ENCODE results near the gene ERGIC1. TPM values are rescaled to one million over a fixed set of nuclear protein-coding genes. Genes with fewer than 3 reads are reported as not detected.
A peak's percentile ranks its signal among the peaks of the same experiment; 100 is the strongest.

The ERGIC1 gene
- total and polyA plus RNA-seq, 2 experiments from 2014 or later, result 25.2 to 92.2 TPM

DNA sequence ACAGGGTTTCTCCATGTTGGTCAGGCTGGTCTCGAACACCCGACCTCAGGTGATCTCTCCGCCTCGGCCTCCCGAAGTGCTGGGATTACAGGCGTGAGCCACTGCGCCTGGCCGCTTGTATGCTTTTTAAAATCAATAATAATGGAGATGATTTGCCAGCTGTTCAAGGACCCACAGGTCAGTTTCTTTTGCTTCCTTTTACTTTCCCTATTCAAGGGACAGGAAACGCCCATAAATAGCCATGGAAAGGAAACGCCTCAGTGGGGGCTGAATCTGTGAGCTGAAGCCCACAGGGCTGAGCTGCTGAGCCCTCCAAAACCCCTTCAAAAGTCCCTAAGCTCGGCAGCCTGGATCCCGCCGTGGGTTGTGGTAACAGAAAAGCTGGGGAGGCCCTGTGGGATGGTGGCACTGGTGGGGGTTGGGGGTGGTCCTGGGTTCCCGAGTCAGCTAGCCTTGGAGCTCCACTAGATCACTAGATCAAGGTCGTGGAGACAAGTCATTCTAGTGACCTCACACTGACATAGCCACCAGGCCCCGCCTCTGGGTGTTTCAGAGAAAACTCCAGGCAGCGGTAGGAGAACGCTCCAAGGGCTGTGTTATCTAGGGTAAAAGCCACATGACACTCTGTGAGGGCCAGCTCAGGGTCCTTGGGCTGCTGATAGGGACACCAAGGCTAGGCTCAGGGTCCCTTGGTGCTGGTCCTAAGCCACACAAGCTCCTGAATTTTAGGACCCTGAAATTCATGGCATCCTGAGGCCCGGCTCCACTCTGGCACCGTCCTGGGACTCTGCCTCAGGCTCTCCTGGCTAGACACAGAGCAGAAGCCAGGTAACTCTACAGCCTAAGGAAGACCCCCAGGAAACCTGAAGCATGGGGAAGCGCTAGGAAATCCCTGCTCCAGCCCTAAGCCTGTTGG lies 45.0 kb upstream of the ERGIC1 start:
- H3K9me2 ChIP-seq (ENCODE audit: insufficient read depth), result no peaks in the 10 kb centered on the region
- H3K4me2 ChIP-seq, result no peak overlapping the region
- peaks cover 6% of the 10 kb centered on the region; the same call in 1 of the 2 replicates for H3K4me1 ChIP-seq (ENCODE audit: insufficient read depth)
- DNase-seq (ENCODE audit: low spot score), result no peak
- H3K4me3 ChIP-seq, result no peak overlapping the region
- Mint-ChIP-seq H3K4me3 (no peak overlapping the region), H3K9me3 (no peaks in the 10 kb centered on the region), H3K36me3 (ENCODE audit: low read depth) (no peaks in the 10 kb centered on the region), H3K27me3 (ENCODE audit: insufficient read depth, low read depth, poor library complexity) (peaks cover 9% of the 10 kb centered on the region), H3K4me1 (peaks cover 8% of the 10 kb centered on the region; the same call in 2 of the 3 replicates), H3K27ac (no peak overlapping the region)
- H3F3A ChIP-seq (replicated peaks; ENCODE audit: low read depth), result no peaks in the 10 kb centered on the region
- peak; percentile 68 for ATAC-seq
- H2AFZ ChIP-seq, result peak overlapping the region; percentile 87
- TF ChIP-seq, protein P1, sequence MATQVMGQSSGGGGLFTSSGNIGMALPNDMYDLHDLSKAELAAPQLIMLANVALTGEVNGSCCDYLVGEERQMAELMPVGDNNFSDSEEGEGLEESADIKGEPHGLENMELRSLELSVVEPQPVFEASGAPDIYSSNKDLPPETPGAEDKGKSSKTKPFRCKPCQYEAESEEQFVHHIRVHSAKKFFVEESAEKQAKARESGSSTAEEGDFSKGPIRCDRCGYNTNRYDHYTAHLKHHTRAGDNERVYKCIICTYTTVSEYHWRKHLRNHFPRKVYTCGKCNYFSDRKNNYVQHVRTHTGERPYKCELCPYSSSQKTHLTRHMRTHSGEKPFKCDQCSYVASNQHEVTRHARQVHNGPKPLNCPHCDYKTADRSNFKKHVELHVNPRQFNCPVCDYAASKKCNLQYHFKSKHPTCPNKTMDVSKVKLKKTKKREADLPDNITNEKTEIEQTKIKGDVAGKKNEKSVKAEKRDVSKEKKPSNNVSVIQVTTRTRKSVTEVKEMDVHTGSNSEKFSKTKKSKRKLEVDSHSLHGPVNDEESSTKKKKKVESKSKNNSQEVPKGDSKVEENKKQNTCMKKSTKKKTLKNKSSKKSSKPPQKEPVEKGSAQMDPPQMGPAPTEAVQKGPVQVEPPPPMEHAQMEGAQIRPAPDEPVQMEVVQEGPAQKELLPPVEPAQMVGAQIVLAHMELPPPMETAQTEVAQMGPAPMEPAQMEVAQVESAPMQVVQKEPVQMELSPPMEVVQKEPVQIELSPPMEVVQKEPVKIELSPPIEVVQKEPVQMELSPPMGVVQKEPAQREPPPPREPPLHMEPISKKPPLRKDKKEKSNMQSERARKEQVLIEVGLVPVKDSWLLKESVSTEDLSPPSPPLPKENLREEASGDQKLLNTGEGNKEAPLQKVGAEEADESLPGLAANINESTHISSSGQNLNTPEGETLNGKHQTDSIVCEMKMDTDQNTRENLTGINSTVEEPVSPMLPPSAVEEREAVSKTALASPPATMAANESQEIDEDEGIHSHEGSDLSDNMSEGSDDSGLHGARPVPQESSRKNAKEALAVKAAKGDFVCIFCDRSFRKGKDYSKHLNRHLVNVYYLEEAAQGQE (IDR thresholded peaks at IDR 0.05; ENCODE audit: unreplicated experiment), result no peak
- TF ChIP-seq CREB1 (CRISPR knock-in tag; IDR thresholded peaks at IDR 0.05; ENCODE audit: low read depth) (no peak), NANOG (IDR thresholded peaks at IDR 0.05; ENCODE audit: borderline replicate concordance) (no peak), ZNF114 (CRISPR knock-in tag; IDR thresholded peaks at IDR 0.05) (no peak), EZH2phosphoT487 (IDR thresholded peaks at IDR 0.05; ENCODE audit: unreplicated experiment) (no peak), ZNF331 (CRISPR knock-in tag; IDR thresholded peaks at IDR 0.05; ENCODE audit: low read depth) (no peak), POLR2AphosphoS5 (IDR thresholded peaks at IDR 0.05; ENCODE audit: low read depth) (no peak), STAT1 (IDR thresholded peaks at IDR 0.05; ENCODE audit: unreplicated experiment) (no peak), ETS1 (IDR thresholded peaks at IDR 0.05) (no peak), EZH2 (IDR thresholded peaks at IDR 0.05; ENCODE audit: low read depth, unreplicated experiment) (no peak)
- TF ChIP-seq, protein P2, sequence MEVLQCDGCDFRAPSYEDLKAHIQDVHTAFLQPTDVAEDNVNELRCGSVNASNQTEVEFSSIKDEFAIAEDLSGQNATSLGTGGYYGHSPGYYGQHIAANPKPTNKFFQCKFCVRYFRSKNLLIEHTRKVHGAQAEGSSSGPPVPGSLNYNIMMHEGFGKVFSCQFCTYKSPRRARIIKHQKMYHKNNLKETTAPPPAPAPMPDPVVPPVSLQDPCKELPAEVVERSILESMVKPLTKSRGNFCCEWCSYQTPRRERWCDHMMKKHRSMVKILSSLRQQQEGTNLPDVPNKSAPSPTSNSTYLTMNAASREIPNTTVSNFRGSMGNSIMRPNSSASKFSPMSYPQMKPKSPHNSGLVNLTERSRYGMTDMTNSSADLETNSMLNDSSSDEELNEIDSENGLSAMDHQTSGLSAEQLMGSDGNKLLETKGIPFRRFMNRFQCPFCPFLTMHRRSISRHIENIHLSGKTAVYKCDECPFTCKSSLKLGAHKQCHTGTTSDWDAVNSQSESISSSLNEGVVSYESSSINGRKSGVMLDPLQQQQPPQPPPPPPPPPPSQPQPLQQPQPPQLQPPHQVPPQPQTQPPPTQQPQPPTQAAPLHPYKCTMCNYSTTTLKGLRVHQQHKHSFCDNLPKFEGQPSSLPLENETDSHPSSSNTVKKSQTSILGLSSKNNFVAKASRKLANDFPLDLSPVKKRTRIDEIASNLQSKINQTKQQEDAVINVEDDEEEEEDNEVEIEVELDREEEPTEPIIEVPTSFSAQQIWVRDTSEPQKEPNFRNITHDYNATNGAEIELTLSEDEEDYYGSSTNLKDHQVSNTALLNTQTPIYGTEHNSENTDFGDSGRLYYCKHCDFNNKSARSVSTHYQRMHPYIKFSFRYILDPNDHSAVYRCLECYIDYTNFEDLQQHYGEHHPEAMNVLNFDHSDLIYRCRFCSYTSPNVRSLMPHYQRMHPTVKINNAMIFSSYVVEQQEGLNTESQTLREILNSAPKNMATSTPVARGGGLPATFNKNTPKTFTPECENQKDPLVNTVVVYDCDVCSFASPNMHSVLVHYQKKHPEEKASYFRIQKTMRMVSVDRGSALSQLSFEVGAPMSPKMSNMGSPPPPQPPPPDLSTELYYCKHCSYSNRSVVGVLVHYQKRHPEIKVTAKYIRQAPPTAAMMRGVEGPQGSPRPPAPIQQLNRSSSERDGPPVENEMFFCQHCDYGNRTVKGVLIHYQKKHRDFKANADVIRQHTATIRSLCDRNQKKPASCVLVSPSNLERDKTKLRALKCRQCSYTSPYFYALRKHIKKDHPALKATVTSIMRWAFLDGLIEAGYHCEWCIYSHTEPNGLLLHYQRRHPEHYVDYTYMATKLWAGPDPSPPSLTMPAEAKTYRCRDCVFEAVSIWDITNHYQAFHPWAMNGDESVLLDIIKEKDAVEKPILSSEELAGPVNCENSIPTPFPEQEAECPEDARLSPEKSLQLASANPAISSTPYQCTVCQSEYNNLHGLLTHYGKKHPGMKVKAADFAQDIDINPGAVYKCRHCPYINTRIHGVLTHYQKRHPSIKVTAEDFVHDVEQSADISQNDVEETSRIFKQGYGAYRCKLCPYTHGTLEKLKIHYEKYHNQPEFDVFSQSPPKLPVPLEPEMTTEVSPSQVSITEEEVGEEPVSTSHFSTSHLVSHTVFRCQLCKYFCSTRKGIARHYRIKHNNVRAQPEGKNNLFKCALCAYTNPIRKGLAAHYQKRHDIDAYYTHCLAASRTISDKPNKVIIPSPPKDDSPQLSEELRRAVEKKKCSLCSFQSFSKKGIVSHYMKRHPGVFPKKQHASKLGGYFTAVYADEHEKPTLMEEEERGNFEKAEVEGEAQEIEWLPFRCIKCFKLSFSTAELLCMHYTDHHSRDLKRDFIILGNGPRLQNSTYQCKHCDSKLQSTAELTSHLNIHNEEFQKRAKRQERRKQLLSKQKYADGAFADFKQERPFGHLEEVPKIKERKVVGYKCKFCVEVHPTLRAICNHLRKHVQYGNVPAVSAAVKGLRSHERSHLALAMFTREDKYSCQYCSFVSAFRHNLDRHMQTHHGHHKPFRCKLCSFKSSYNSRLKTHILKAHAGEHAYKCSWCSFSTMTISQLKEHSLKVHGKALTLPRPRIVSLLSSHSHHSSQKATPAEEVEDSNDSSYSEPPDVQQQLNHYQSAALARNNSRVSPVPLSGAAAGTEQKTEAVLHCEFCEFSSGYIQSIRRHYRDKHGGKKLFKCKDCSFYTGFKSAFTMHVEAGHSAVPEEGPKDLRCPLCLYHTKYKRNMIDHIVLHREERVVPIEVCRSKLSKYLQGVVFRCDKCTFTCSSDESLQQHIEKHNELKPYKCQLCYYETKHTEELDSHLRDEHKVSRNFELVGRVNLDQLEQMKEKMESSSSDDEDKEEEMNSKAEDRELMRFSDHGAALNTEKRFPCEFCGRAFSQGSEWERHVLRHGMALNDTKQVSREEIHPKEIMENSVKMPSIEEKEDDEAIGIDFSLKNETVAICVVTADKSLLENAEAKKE (CRISPR knock-in tag; IDR thresholded peaks at IDR 0.05), result no peak
- TF ChIP-seq, protein P3, sequence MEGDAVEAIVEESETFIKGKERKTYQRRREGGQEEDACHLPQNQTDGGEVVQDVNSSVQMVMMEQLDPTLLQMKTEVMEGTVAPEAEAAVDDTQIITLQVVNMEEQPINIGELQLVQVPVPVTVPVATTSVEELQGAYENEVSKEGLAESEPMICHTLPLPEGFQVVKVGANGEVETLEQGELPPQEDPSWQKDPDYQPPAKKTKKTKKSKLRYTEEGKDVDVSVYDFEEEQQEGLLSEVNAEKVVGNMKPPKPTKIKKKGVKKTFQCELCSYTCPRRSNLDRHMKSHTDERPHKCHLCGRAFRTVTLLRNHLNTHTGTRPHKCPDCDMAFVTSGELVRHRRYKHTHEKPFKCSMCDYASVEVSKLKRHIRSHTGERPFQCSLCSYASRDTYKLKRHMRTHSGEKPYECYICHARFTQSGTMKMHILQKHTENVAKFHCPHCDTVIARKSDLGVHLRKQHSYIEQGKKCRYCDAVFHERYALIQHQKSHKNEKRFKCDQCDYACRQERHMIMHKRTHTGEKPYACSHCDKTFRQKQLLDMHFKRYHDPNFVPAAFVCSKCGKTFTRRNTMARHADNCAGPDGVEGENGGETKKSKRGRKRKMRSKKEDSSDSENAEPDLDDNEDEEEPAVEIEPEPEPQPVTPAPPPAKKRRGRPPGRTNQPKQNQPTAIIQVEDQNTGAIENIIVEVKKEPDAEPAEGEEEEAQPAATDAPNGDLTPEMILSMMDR (conservative IDR thresholded peaks at IDR 0.05; ENCODE audit: low read depth in 2 of 2), result no peak
- no peak overlapping the region for H3K27ac ChIP-seq (ENCODE audit: low read depth)
- H4K20me1 ChIP-seq (replicated peaks; ENCODE audit: insufficient read depth), result no peaks in the 10 kb centered on the region
- no peaks in the 10 kb centered on the region for H3K27me3 ChIP-seq (ENCODE audit: insufficient read depth)
- H3K79me2 ChIP-seq (replicated peaks; ENCODE audit: insufficient read depth), result no peaks in the 10 kb centered on the region
- no peaks in the 10 kb centered on the region for H3K36me3 ChIP-seq (ENCODE audit: insufficient read depth)
